ENCODE measurements around the gene IDE. TPM values are rescaled to one million over a fixed set of nuclear protein-coding genes. Genes with fewer than 3 reads are reported as not detected.

The IDE gene
- total RNA-seq, 1 experiment from 2014 or later, result 55.8 TPM

GRCh38 chr10:92432596-92432995 is 141.3 kb downstream of the IDE start:
- Histone ChIP-seq H3K27ac (ENCODE audit: low read depth, low read length) (no peak overlapping the region), H3K79me2 (ENCODE audit: insufficient read depth, low read length) (no peaks in the 10 kb centered on the region), H2AFZ (ENCODE audit: low read depth, low read length, poor library complexity, severe bottlenecking) (no peak overlapping the region), H3K4me2 (ENCODE audit: low read length) (no peak overlapping the region), H4K20me1 (ENCODE audit: insufficient read depth) (no peaks in the 10 kb centered on the region), H3K36me3 (ENCODE audit: control insufficient read depth in 1 of 2, insufficient read depth in 2 of 2, low read length in 2 of 2) (no peaks in the 10 kb centered on the region), H3K27me3 (ENCODE audit: insufficient read depth, low read length) (no peaks in the 10 kb centered on the region), H3K4me1 (ENCODE audit: control insufficient read depth in 1 of 2, insufficient read depth in 2 of 2, low read length in 2 of 2) (no peaks in the 10 kb centered on the region), H3K9me2 (ENCODE audit: insufficient read depth) (no peaks in the 10 kb centered on the region), H3K4me3 (replicated peaks in 1 of 2; ENCODE audit: low read depth in 1 of 2, low read length in 2 of 2) (no peak overlapping the region), H3K9ac (ENCODE audit: low read length) (no peak overlapping the region), H3K9me3 (ENCODE audit: control insufficient read depth in 1 of 2, insufficient read depth in 1 of 2, low read depth in 1 of 2, low read length in 2 of 2) (no peaks in the 10 kb centered on the region)
- TF ChIP-seq SP1 (IDR thresholded peaks at IDR 0.05; ENCODE audit: low read depth) (no peak), REST (IDR thresholded peaks at IDR 0.05; ENCODE audit: low read depth) (no peak), POLR2A (IDR thresholded peaks at IDR 0.05; ENCODE audit: borderline replicate concordance, extremely low read depth, insufficient read depth, insufficient read length) (no peak), EZH2 (IDR thresholded peaks at IDR 0.05) (no peak), ZNF274 (IDR thresholded peaks at IDR 0.05; ENCODE audit: low read depth, low read length) (no peak), ELF1 (IDR thresholded peaks at IDR 0.05; ENCODE audit: borderline replicate concordance, low read depth) (no peak), TCF7L2 (IDR thresholded peaks at IDR 0.05; ENCODE audit: borderline replicate concordance, extremely low read depth, insufficient read depth, insufficient read length) (no peak), ZFX (IDR thresholded peaks at IDR 0.05) (no peak), SIN3A (IDR thresholded peaks at IDR 0.05; ENCODE audit: low read depth) (no peak), POLR2AphosphoS5 (IDR thresholded peaks at IDR 0.05; ENCODE audit: low read depth, low read length) (no peak), RAD21 (IDR thresholded peaks at IDR 0.05; ENCODE audit: low read depth) (no peak), CEBPB (IDR thresholded peaks at IDR 0.05; ENCODE audit: low read depth) (no peak), MAX (IDR thresholded peaks at IDR 0.05) (no peak), JUND (IDR thresholded peaks at IDR 0.05) (no peak), EGR1 (IDR thresholded peaks at IDR 0.05; ENCODE audit: low read depth) (no peak), FOSL1 (IDR thresholded peaks at IDR 0.05; ENCODE audit: low read depth) (no peak)
- TF ChIP-seq, protein P1, sequence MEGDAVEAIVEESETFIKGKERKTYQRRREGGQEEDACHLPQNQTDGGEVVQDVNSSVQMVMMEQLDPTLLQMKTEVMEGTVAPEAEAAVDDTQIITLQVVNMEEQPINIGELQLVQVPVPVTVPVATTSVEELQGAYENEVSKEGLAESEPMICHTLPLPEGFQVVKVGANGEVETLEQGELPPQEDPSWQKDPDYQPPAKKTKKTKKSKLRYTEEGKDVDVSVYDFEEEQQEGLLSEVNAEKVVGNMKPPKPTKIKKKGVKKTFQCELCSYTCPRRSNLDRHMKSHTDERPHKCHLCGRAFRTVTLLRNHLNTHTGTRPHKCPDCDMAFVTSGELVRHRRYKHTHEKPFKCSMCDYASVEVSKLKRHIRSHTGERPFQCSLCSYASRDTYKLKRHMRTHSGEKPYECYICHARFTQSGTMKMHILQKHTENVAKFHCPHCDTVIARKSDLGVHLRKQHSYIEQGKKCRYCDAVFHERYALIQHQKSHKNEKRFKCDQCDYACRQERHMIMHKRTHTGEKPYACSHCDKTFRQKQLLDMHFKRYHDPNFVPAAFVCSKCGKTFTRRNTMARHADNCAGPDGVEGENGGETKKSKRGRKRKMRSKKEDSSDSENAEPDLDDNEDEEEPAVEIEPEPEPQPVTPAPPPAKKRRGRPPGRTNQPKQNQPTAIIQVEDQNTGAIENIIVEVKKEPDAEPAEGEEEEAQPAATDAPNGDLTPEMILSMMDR (IDR thresholded peaks at IDR 0.05 in 2 of 3, conservative IDR thresholded peaks at IDR 0.05 in 1 of 3; ENCODE audit: borderline replicate concordance in 1 of 3, insufficient read depth in 1 of 3, low read depth in 2 of 3, low read length in 2 of 3), result no peak
- ATAC-seq, result no peak
- CTCF ChIA-PET, result interaction anchor here (1.3 to 4.2 kb wide), 2 partner anchors 142 to 345 kb away, joined by 4 to 37 read pairs; partner anchors contain the start of genes CPEB3 and MARCHF5
- RAD21 ChIA-PET (ENCODE audit: low non-redundant PET in 1 of 2, low total read pairs in 2 of 2, uncharacterized antibody in 2 of 2, unreplicated experiment in 2 of 2), result no interaction called here
- DNase-seq (ENCODE audit: low read depth, low spot score), result no peak
- intact Hi-C loops (cut with micrococcal nuclease), result loop anchor here (5.0 kb wide), 1 partner anchor 215 kb away; no protein-coding TSS in a partner anchor
- POLR2A ChIA-PET, result no interaction called here
- no TSS peak for BruUV-seq (replicated peaks)
